ENCODE data around the gene PHKG2. TPM values are rescaled to one million over a fixed set of nuclear protein-coding genes. Genes with fewer than 3 reads are reported as not detected.

The PHKG2 gene
- total and polyA plus RNA-seq, 8 donors: 18.2 to 104 (median 32.4) TPM

DNA sequence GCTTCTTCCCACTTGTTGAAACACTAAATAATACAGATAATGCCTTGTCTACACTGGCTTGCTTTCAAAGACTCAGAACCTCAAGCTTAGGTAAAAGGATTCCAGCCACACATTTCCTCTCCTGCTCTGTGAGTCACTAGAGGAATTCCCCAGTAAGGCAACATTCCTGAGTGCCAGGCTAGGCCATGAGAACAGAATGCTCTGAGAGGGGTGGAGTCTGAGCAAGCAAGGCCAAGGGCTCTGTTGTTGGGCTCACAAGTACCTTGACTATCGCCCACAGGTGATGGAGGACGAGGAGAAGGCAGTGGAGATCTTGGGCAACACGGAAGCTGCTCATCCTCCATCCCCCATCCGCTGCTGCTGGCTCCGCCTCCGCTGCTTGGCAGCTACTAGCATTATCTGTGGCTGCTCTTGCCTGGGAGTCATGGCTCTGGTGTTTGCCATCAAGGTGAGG is 6.7 kb upstream of the PHKG2 start:
- no peaks in the 10 kb centered on the region for H3K27me3 ChIP-seq
- DNase-seq: peak; percentile 72 to 87
- H3K4me3 ChIP-seq: no peak overlapping the region
- intact Hi-C loops (cut with DNase I; ENCODE audit: low total_unique reads): no loop called here
- peaks cover 28 to 57% (median 31%) of the 10 kb centered on the region in 4 donors for H3K4me1 ChIP-seq
- peak overlapping the region; percentile 79 to 89 (median 83) for H3K27ac ChIP-seq
- H3K36me3 ChIP-seq: peaks cover 45 to 78% (median 65%) of the 10 kb centered on the region in 4 donors
- no peaks in the 10 kb centered on the region for H3K9me3 ChIP-seq
- TF ChIP-seq POLR2AphosphoS5 (IDR thresholded peaks at IDR 0.05) (peak in 2 of 3 donors; percentile 58 to 85), CTCF (IDR thresholded peaks at IDR 0.05) (no peak)
- 60 to 76% (median 68%) methylated on average over 6 of the region's 6 CpGs for WGBS, 5 donors

DNA sequence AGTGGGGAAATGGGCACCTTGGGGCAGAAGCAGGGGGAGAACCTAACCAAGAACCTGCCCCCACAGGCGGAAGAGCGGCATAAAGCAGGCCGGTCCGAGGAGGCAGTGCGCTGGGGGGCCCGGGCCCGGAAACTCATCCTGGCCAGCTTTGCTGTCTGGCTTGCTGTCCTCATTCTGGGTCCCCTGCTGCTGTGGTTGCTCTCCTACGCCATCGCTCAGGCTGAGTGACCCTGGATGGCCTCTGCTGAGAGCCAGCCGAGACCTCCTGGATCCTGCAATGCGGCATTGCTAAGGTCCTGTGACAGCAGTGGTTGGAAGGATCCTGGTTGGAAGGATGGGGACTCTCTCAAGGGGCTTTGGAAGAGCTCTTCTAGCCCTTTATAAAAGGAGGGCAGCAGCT is 4.5 kb upstream of the PHKG2 start:
- peak overlapping the region in 4 of 5 donors; percentile 26 to 62 (median 48) for H3K27ac ChIP-seq

GRCh38 chr16:30744183-30744582 is 4.0 kb upstream of the PHKG2 start:
- intact Hi-C loops (cut with DNase I; ENCODE audit: low total_unique reads): no loop called here
- TF ChIP-seq CTCF (IDR thresholded peaks at IDR 0.05): no peak
- no peak for TF ChIP-seq POLR2AphosphoS5 (IDR thresholded peaks at IDR 0.05)
- no peak for TF ChIP-seq POLR2A (IDR thresholded peaks at IDR 0.05)
- TF ChIP-seq EP300 (IDR thresholded peaks at IDR 0.05): no peak
- peaks cover 38 to 72% (median 39%) of the 10 kb centered on the region in 4 donors for H3K4me1 ChIP-seq
- DNase-seq: no peak
- H3K9me3 ChIP-seq: no peaks in the 10 kb centered on the region
- 66 to 88% (median 80%) methylated on average over 2 of the region's 2 CpGs for WGBS, 5 donors
- H3K27me3 ChIP-seq: no peaks in the 10 kb centered on the region
- H3K4me3 ChIP-seq: no peak overlapping the region
- peak overlapping the region in 4 of 5 donors; percentile 26 to 62 (median 48) for H3K27ac ChIP-seq
- peaks cover 18 to 51% (median 38%) of the 10 kb centered on the region in 4 donors for H3K36me3 ChIP-seq

More for the DNA sequence above, 4.5 kb upstream of the PHKG2 start:
- Histone ChIP-seq H3K27me3 (no peaks in the 10 kb centered on the region), H3K36me3 (peaks cover 23 to 55% (median 43%) of the 10 kb centered on the region in 4 donors), H3K4me3 (no peak overlapping the region), H3K4me1 (peaks cover 35 to 71% (median 38%) of the 10 kb centered on the region in 4 donors), H3K9me3 (no peaks in the 10 kb centered on the region)
- no peak for DNase-seq
- intact Hi-C loops (cut with DNase I; ENCODE audit: low total_unique reads): no loop called here
- no peak for TF ChIP-seq CTCF (IDR thresholded peaks at IDR 0.05)
- no peak for TF ChIP-seq POLR2A (IDR thresholded peaks at IDR 0.05)
- no peak for TF ChIP-seq EP300 (IDR thresholded peaks at IDR 0.05)
- no peak for TF ChIP-seq POLR2AphosphoS5 (IDR thresholded peaks at IDR 0.05)
- WGBS, 5 donors: 93 to 96% (median 95%) methylated on average over 7 to 11 of the region's 11 CpGs

GRCh38 chr16:30745082-30745481 is 3.1 kb upstream of the PHKG2 start:
- intact Hi-C loops (cut with DNase I; ENCODE audit: low total_unique reads): no loop called here
- TF ChIP-seq EP300 (IDR thresholded peaks at IDR 0.05) (no peak), POLR2AphosphoS5 (IDR thresholded peaks at IDR 0.05) (no peak)
- peaks cover 29 to 72% (median 40%) of the 10 kb centered on the region in 4 donors for H3K4me1 ChIP-seq
- H3K4me3 ChIP-seq: no peak overlapping the region
- no peak for DNase-seq
- 54 to 60% (median 58%) methylated on average over 2 of the region's 2 CpGs for WGBS, 5 donors
- H3K36me3 ChIP-seq: peaks cover 15 to 42% (median 32%) of the 10 kb centered on the region in 4 donors
- H3K9me3 ChIP-seq: no peaks in the 10 kb centered on the region
- no peaks in the 10 kb centered on the region for H3K27me3 ChIP-seq
- H3K27ac ChIP-seq: peak overlapping the region in 1 of 5 donors; percentile 17

- Histone ChIP-seq H3K36me3 (peaks cover 21 to 56% (median 42%) of the 10 kb centered on the region in 4 donors), H3K9me3 (no peaks in the 10 kb centered on the region), H3K4me1 (peaks cover 15 to 57% (median 26%) of the 10 kb centered on the region in 4 donors), H3K4me3 (no peak overlapping the region), H3K27ac (peak overlapping the region in 2 of 5 donors; percentile 88 to 95), H3K27me3 (no peaks in the 10 kb centered on the region)
- intact Hi-C loops (cut with DNase I; ENCODE audit: low total_unique reads): no loop called here
- no peak for DNase-seq
- no peak for TF ChIP-seq EP300 (IDR thresholded peaks at IDR 0.05)
- no peak for TF ChIP-seq POLR2AphosphoS5 (IDR thresholded peaks at IDR 0.05)
- no peak for TF ChIP-seq CTCF (IDR thresholded peaks at IDR 0.05)
- no peak for TF ChIP-seq POLR2A (IDR thresholded peaks at IDR 0.05)
- WGBS, 5 donors: 90 to 94% (median 90%) methylated on average over 9 of the region's 9 CpGs
Observed at GRCh38 chr16:30746638-30747175, 1.5 kb upstream of the PHKG2 start.
